ENCODE results near the gene SDR42E2. TPM values are rescaled to one million over a fixed set of nuclear protein-coding genes. Genes with fewer than 3 reads are reported as not detected.

Gene SDR42E2
- total and polyA plus RNA-seq, 2 of the 8 experiments (the other 6 are each of a cell fraction or from before 2014, with no cell fraction given), result 0.08 TPM; not detected in 1

DNA sequence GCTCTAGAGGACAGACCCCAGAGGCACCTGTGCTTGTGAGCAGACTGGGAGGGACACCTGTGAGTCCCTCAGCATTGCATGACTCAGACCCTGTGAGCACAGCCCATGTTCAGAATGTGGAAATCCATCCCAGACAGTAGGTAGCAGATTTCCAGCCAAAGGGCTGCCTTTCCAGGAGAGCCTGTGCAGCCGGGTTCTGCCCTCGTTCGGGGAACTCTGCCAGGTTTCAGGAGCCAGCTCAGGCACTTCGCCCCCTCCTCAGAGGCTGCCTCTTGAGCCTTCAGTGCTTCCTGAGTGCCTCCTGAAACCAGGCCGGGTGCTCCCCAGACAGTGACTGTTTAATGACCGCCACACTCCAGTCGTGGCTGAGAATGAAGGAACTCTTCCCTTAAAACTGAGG, 23.3 kb upstream of the SDR42E2 start:
- POLR2A ChIA-PET (ENCODE audit: partially characterized antibody), result no interaction called here
- no peak for FAIRE-seq
- H2BK12ac ChIP-seq (ENCODE audit: low read depth, low read length), result no peak overlapping the region

More for the DNA sequence above, 23.3 kb upstream of the SDR42E2 start:
- Histone ChIP-seq H3K9ac (replicated peaks in 1 of 4; ENCODE audit: extremely low read depth in 1 of 4, low read depth in 3 of 4, low read length in 3 of 4) (no peak overlapping the region), H4K20me1 (replicated peaks in 1 of 2; ENCODE audit: control insufficient read depth in 1 of 2, insufficient read depth in 2 of 2, low read length in 2 of 2) (no peaks in the 10 kb centered on the region), H4K8ac (ENCODE audit: extremely low read depth, insufficient read depth, low read length) (no peak overlapping the region), H3K4me1 (replicated peaks in 1 of 4; ENCODE audit: control insufficient read depth in 3 of 4, insufficient read depth in 4 of 4, low read length in 3 of 4) (no peaks in the 10 kb centered on the region), H3K4me2 (ENCODE audit: insufficient read depth in 1 of 2, low read depth in 2 of 2, low read length in 2 of 2) (no peak overlapping the region), H4K91ac (replicated peaks; ENCODE audit: insufficient read length, low read length) (no peak overlapping the region), H2BK5ac (ENCODE audit: low read depth, low read length) (no peak overlapping the region), H3K56ac (replicated peaks; ENCODE audit: insufficient read length, low read depth, low read length) (no peak overlapping the region), H2BK20ac (ENCODE audit: low read length) (no peak overlapping the region), H3K79me1 (ENCODE audit: low read depth, low read length) (no peaks in the 10 kb centered on the region), H2AFZ (ENCODE audit: low read length) (no peak overlapping the region), H3K79me2 (ENCODE audit: control insufficient read depth in 1 of 2, insufficient read depth in 2 of 2, low read length in 2 of 2) (no peaks in the 10 kb centered on the region), H3K18ac (ENCODE audit: extremely low read depth, low read length) (no peak overlapping the region), H3K4ac (replicated peaks; ENCODE audit: insufficient read length, low read depth, low read length) (no peak overlapping the region), H3K27ac (ENCODE audit: low read depth, low read length) (no peak overlapping the region), H3K14ac (ENCODE audit: insufficient read length) (no peak overlapping the region), H3K23ac (ENCODE audit: insufficient read length) (no peak overlapping the region), H3K36me3 (ENCODE audit: control insufficient read depth in 2 of 4, insufficient read depth in 4 of 4, low read length in 3 of 4) (no peaks in the 10 kb centered on the region), H4K5ac (ENCODE audit: insufficient read length, low read depth, low read length) (no peak overlapping the region), H2BK15ac (ENCODE audit: low read length) (no peak overlapping the region), H3K27me3 (replicated peaks in 1 of 4; ENCODE audit: control insufficient read depth in 3 of 4, extremely low read depth in 1 of 4, insufficient read depth in 3 of 4, low read length in 3 of 4) (no peaks in the 10 kb centered on the region; a peak in 1 of 7 replicates), H3K9me3 (ENCODE audit: insufficient read depth in 2 of 2, low read depth in 1 of 2, low read length in 1 of 2) (no peaks in the 10 kb centered on the region), H2BK120ac (replicated peaks; ENCODE audit: low read depth, low read length) (no peak overlapping the region), H3K4me3 (ENCODE audit: extremely low read depth in 1 of 4, insufficient read depth in 2 of 4, low read depth in 3 of 4, low read length in 4 of 4) (no peak overlapping the region), H3K23me2 (ENCODE audit: low read depth, low read length) (no peaks in the 10 kb centered on the region), H2AK5ac (ENCODE audit: low read depth, low read length) (no peak overlapping the region)
- CTCF ChIA-PET (ENCODE audit: partially characterized antibody), result interaction anchor here (0.6 to 7.5 kb wide), 3 partner anchors 8 to 571 kb away, joined by 3 to 60 read pairs (median 42); no protein-coding TSS in a partner anchor
- 78% methylated on average over 7 of the region's 7 CpGs; no CpG with 5 or more reads in 1 of the 2 experiments for WGBS, 2 experiments (ENCODE audit: extremely low coverage in 1 of 2, insufficient coverage in 1 of 2, insufficient read length in 1 of 2, insufficient replicate concordance in 2 of 2, low coverage in 1 of 2, low lambda C conversion rate in 2 of 2, missing lambda C conversion rate in 1 of 2)
- TF ChIP-seq CEBPB (IDR thresholded peaks at IDR 0.05; ENCODE audit: low read depth, low read length), result no peak
- TF ChIP-seq SP2 (IDR thresholded peaks at IDR 0.05; ENCODE audit: low read length), result no peak
- TF ChIP-seq, protein P1, sequence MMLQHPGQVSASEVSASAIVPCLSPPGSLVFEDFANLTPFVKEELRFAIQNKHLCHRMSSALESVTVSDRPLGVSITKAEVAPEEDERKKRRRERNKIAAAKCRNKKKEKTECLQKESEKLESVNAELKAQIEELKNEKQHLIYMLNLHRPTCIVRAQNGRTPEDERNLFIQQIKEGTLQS (IDR thresholded peaks at IDR 0.05; ENCODE audit: insufficient read depth, low read depth, low read length), result no peak
- TF ChIP-seq SAP30 (IDR thresholded peaks at IDR 0.05; ENCODE audit: insufficient read depth, insufficient replicate concordance, low read length), result no peak
- TF ChIP-seq CBX8 (IDR thresholded peaks at IDR 0.05; ENCODE audit: borderline replicate concordance, low read depth, low read length), result no peak
- no peak for TF ChIP-seq CBX5 (IDR thresholded peaks at IDR 0.05; ENCODE audit: low read depth, low read length)
- TF ChIP-seq CREB1 (IDR thresholded peaks at IDR 0.05), result no peak
- no peak for DNase-seq (ENCODE audit: low read depth in 1 of 2, low spot score in 2 of 2)
